ENCODE measurements around the gene BICD2. TPM values are rescaled to one million over a fixed set of nuclear protein-coding genes. Genes with fewer than 3 reads are reported as not detected.

Gene BICD2
- polyA plus RNA-seq, 1 donor from 2014 or later = 22.4 TPM

DNA sequence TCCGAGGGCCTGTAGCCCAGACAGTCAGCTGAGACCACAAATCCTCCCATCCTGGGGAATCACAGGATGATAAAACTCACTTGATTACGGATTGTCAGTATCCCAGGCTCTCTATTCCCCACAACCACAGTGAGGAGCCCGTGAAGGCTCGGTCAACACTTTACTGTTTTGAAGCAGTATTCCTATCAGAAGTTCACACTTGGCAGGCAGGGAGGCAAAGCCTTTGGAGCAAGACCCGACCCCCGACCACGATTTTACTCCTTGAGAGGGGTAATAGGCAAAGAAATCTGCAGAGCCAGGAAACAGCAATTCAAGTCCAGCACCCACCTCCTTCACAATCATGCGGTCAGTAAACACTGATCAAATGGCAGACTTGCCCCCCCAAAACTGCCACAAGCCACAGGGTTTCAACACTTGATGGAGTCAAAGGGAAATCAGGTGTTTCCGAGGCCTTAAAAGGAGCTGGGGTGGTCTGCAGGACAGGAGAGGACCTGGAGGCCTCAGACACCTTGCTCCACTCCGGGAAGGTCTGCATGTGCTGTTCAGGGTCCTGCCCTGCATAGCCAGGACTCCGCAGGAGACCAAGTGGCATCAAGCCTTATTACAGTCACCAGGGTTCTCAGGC lies 25.2 kb downstream of the BICD2 start:
- Histone ChIP-seq H4K20me1 (ENCODE audit: insufficient read depth) (no peaks in the 10 kb centered on the region), H3K9me2 (ENCODE audit: insufficient read depth, low read length) (no peaks in the 10 kb centered on the region), H3K27me3 (ENCODE audit: insufficient read depth, low read depth, low read length) (no peaks in the 10 kb centered on the region), H2AFZ (ENCODE audit: low read depth, low read length) (no peak overlapping the region), H3K9ac (ENCODE audit: low read length) (no peak overlapping the region), H3K4me3 (ENCODE audit: low read length) (no peak overlapping the region), H3K36me3 (ENCODE audit: insufficient read depth, low read length) (no peaks in the 10 kb centered on the region), H3F3A (ENCODE audit: insufficient read depth, low read length, poor library complexity, severe bottlenecking) (no peaks in the 10 kb centered on the region), H3K9me3 (ENCODE audit: low read length) (no peaks in the 10 kb centered on the region), H3K27ac (ENCODE audit: low read length) (no peak overlapping the region), H3K4me2 (ENCODE audit: low read length) (no peak overlapping the region), H3K79me2 (replicated peaks; ENCODE audit: insufficient read depth, low read length) (peaks cover 48% of the 10 kb centered on the region)
- TF ChIP-seq, protein P1, sequence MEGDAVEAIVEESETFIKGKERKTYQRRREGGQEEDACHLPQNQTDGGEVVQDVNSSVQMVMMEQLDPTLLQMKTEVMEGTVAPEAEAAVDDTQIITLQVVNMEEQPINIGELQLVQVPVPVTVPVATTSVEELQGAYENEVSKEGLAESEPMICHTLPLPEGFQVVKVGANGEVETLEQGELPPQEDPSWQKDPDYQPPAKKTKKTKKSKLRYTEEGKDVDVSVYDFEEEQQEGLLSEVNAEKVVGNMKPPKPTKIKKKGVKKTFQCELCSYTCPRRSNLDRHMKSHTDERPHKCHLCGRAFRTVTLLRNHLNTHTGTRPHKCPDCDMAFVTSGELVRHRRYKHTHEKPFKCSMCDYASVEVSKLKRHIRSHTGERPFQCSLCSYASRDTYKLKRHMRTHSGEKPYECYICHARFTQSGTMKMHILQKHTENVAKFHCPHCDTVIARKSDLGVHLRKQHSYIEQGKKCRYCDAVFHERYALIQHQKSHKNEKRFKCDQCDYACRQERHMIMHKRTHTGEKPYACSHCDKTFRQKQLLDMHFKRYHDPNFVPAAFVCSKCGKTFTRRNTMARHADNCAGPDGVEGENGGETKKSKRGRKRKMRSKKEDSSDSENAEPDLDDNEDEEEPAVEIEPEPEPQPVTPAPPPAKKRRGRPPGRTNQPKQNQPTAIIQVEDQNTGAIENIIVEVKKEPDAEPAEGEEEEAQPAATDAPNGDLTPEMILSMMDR (IDR thresholded peaks at IDR 0.05; ENCODE audit: poor library complexity, severe bottlenecking) = no peak
- TF ChIP-seq, protein P2, sequence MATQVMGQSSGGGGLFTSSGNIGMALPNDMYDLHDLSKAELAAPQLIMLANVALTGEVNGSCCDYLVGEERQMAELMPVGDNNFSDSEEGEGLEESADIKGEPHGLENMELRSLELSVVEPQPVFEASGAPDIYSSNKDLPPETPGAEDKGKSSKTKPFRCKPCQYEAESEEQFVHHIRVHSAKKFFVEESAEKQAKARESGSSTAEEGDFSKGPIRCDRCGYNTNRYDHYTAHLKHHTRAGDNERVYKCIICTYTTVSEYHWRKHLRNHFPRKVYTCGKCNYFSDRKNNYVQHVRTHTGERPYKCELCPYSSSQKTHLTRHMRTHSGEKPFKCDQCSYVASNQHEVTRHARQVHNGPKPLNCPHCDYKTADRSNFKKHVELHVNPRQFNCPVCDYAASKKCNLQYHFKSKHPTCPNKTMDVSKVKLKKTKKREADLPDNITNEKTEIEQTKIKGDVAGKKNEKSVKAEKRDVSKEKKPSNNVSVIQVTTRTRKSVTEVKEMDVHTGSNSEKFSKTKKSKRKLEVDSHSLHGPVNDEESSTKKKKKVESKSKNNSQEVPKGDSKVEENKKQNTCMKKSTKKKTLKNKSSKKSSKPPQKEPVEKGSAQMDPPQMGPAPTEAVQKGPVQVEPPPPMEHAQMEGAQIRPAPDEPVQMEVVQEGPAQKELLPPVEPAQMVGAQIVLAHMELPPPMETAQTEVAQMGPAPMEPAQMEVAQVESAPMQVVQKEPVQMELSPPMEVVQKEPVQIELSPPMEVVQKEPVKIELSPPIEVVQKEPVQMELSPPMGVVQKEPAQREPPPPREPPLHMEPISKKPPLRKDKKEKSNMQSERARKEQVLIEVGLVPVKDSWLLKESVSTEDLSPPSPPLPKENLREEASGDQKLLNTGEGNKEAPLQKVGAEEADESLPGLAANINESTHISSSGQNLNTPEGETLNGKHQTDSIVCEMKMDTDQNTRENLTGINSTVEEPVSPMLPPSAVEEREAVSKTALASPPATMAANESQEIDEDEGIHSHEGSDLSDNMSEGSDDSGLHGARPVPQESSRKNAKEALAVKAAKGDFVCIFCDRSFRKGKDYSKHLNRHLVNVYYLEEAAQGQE (IDR thresholded peaks at IDR 0.05; ENCODE audit: borderline replicate concordance) = no peak
- TF ChIP-seq POLR2AphosphoS5 (IDR thresholded peaks at IDR 0.05) (no peak), EZH2 (IDR thresholded peaks at IDR 0.05; ENCODE audit: borderline replicate concordance, insufficient read depth, low read length, poor library complexity, severe bottlenecking) (no peak), MXI1 (conservative IDR thresholded peaks at IDR 0.05; ENCODE audit: poor library complexity, severe bottlenecking) (no peak), RAD21 (conservative IDR thresholded peaks at IDR 0.05) (no peak), TAF1 (IDR thresholded peaks at IDR 0.05; ENCODE audit: low read depth) (no peak), EP300 (conservative IDR thresholded peaks at IDR 0.05; ENCODE audit: poor library complexity, severe bottlenecking) (no peak), SMC3 (conservative IDR thresholded peaks at IDR 0.05; ENCODE audit: poor library complexity) (no peak)

DNA sequence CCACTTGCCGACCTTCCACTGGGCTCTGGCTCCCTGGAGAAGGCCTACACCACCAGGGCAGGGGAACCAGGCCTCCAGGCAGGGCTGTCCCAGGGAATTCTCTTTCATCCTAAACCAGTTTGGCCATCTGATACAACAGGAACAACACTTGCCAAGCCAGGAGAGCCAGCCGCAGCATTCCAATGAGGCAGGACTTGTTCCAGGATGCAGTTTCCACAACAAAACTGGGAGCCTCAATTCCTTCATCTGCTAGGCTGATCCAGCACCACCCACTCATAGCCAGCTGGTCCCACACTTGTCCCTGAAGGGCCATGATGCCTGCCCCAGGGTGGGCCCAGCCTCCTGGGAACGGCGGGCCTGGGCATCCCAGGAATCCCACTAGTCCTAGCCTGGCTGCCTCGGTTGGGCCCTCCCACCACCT lies 26.0 kb downstream of the BICD2 start:
- Histone ChIP-seq H3F3A (ENCODE audit: insufficient read depth, low read length, poor library complexity, severe bottlenecking) (no peaks in the 10 kb centered on the region), H3K4me3 (ENCODE audit: low read length) (no peak overlapping the region), H3K9me3 (ENCODE audit: low read length) (no peaks in the 10 kb centered on the region), H3K4me2 (ENCODE audit: low read length) (no peak overlapping the region), H3K9me2 (ENCODE audit: insufficient read depth, low read length) (no peaks in the 10 kb centered on the region), H4K20me1 (ENCODE audit: insufficient read depth) (no peaks in the 10 kb centered on the region), H3K27me3 (ENCODE audit: insufficient read depth, low read depth, low read length) (no peaks in the 10 kb centered on the region), H3K9ac (ENCODE audit: low read length) (no peak overlapping the region), H3K79me2 (replicated peaks; ENCODE audit: insufficient read depth, low read length) (peaks cover 40% of the 10 kb centered on the region), H3K36me3 (ENCODE audit: insufficient read depth, low read length) (no peaks in the 10 kb centered on the region), H2AFZ (ENCODE audit: low read depth, low read length) (no peak overlapping the region), H3K27ac (ENCODE audit: low read length) (no peak overlapping the region)
- TF ChIP-seq, protein P1 (IDR thresholded peaks at IDR 0.05; ENCODE audit: poor library complexity, severe bottlenecking) = no peak
- TF ChIP-seq EZH2 (IDR thresholded peaks at IDR 0.05; ENCODE audit: borderline replicate concordance, insufficient read depth, low read length, poor library complexity, severe bottlenecking) = no peak
- no peak for TF ChIP-seq EP300 (conservative IDR thresholded peaks at IDR 0.05; ENCODE audit: poor library complexity, severe bottlenecking)
- no peak for TF ChIP-seq SMC3 (conservative IDR thresholded peaks at IDR 0.05; ENCODE audit: poor library complexity)
- no peak for TF ChIP-seq POLR2AphosphoS5 (IDR thresholded peaks at IDR 0.05)
- TF ChIP-seq, protein P2 (IDR thresholded peaks at IDR 0.05; ENCODE audit: borderline replicate concordance) = no peak
- no peak for TF ChIP-seq MXI1 (conservative IDR thresholded peaks at IDR 0.05; ENCODE audit: poor library complexity, severe bottlenecking)

All from neural cell (in vitro differentiated cells).